DND-41 (cell line): ENCODE results near the gene MIA3.

Experiments
- CTCF ChIP-seq: IDR thresholded peaks from 2 replicates; pipeline ENCODE4 v1.5.1; 2012; ENCODE audit warnings: borderline replicate concordance, low read length, moderate library complexity, mild to moderate bottlenecking; ENCODE audit not compliant: poor library complexity, severe bottlenecking; ENCODE audit errors: extremely low read depth
- EZH2 ChIP-seq: IDR thresholded peaks from 3 replicates; pipeline ENCODE4 v1.6.1; 2012; ENCODE audit warnings: borderline replicate concordance, low read depth, mild to moderate bottlenecking, moderate library complexity, low read length, inconsistent platforms; ENCODE audit not compliant: severe bottlenecking

- no peak for TF ChIP-seq CTCF
- TF ChIP-seq EZH2 = no peak
Observed at GRCh38 chr1:222643938-222644635, 26.2 kb downstream of the MIA3 start.
